SK-N-SH (cell line): ENCODE data around the gene PODXL. TPM values are rescaled to one million over a fixed set of nuclear protein-coding genes. Genes with fewer than 3 reads are reported as not detected.

Source experiments
- CTCF ChIA-PET: fragments of 300-600, 350-600 bp; formaldehyde crosslinking; extraction: SDS; loops from one replicate; lab custom pipeline; 2021; lab: Yijun Ruan, JAX
- POLR2A ChIA-PET: fragments of 350-600 bp; sonication (Branson Sonifier 250); formaldehyde crosslinking; extraction: SDS; loops from one replicate; lab custom pipeline; 2020; ENCODE audit warnings: antibody characterized with exemption, inconsistent platforms; lab: Yijun Ruan, JAX
- DNase-seq: peaks from one replicate; pipeline ENCODE4 v3.0.0; 2012
- H2AFZ ChIP-seq: fragments of 200-600 bp; sonication (generic); 2 replicates; pipeline ENCODE4 v1.8.1; 2016; ENCODE audit warnings: antibody characterized with exemption, mild to moderate bottlenecking, low read depth
- H3F3A ChIP-seq: fragments of 200-600 bp; sonication (generic); replicated peaks from 2 replicates; pipeline ENCODE3; 2016; ENCODE audit warnings: antibody characterized with exemption, mild to moderate bottlenecking; ENCODE audit not compliant: insufficient read depth
- H3K27ac ChIP-seq, 2 experiments: fragments of 200-500 bp in 1 of 2; fragments of 200-600 bp in 1 of 2; sonication (Bioruptor generic) in 1 of 2; sonication (generic), shearing (Covaris generic) in 1 of 2; 2 replicates each; pipeline versions ENCODE4 v1.5.1 to v1.6.1; 2014 to 2016; ENCODE audit warnings: low read depth in 2 of 2, inconsistent platforms in 1 of 2, low read length in 1 of 2, mild to moderate bottlenecking in 1 of 2, mixed read lengths in 1 of 2
- H3K27me3 ChIP-seq: fragments of 200-600 bp; sonication (generic), shearing (Covaris generic); 2 replicates; pipeline ENCODE4 v1.6.1; 2016; ENCODE audit warnings: mixed run types; ENCODE audit not compliant: insufficient read depth
- H3K36me3 ChIP-seq, 2 experiments: fragments of 200-500 bp in 1 of 2; fragments of 200-600 bp in 1 of 2; sonication (Bioruptor generic) in 1 of 2; sonication (generic) in 1 of 2; replicated peaks in 1 of 2; 2 replicates each; pipeline versions ENCODE3 to v1.5.1; 2014 to 2016; ENCODE audit warnings: low read length in 1 of 2, mild to moderate bottlenecking in 1 of 2; ENCODE audit not compliant: insufficient read depth in 2 of 2, control insufficient read depth in 1 of 2
- H3K4me1 ChIP-seq, 2 experiments: fragments of 200-500 bp in 1 of 2; fragments of 200-600 bp in 1 of 2; sonication (Bioruptor generic) in 1 of 2; sonication (generic), shearing (Covaris generic) in 1 of 2; 2 replicates each; pipeline versions ENCODE4 v1.5.1 to v1.6.1; 2014 to 2016; ENCODE audit warnings: low read depth in 1 of 2, low read length in 1 of 2, mixed run types in 1 of 2; ENCODE audit not compliant: insufficient read depth in 2 of 2, control insufficient read depth in 1 of 2
- H3K4me2 ChIP-seq: fragments of 200-600 bp; sonication (generic), shearing (Covaris generic); 2 replicates; pipeline ENCODE4 v1.6.1; 2017; ENCODE audit warnings: mixed run types
- H3K4me3 ChIP-seq, 2 experiments: fragments of 200-500 bp in 1 of 2; fragments of 200-600 bp in 1 of 2; sonication (Bioruptor generic) in 1 of 2; sonication (generic), shearing (Covaris generic) in 1 of 2; 2 replicates each; pipeline versions ENCODE4 v1.5.1 to v1.8.1; 2014 to 2016; ENCODE audit warnings: low read depth in 2 of 2, inconsistent platforms in 1 of 2, low read length in 1 of 2, mild to moderate bottlenecking in 1 of 2, mixed read lengths in 1 of 2, moderate library complexity in 1 of 2
- H3K79me2 ChIP-seq: fragments of 200-600 bp; sonication (generic); 2 replicates; pipeline ENCODE4 v1.8.1; 2017; ENCODE audit warnings: mild to moderate bottlenecking; ENCODE audit not compliant: insufficient read depth
- H3K9ac ChIP-seq: fragments of 200-600 bp; sonication (generic); 2 replicates; pipeline ENCODE4 v1.6.1; 2017; ENCODE audit warnings: mixed run types
- H3K9me2 ChIP-seq: fragments of 200-600 bp; sonication (generic); 2 replicates; pipeline ENCODE4 v1.6.1; 2017; ENCODE audit warnings: mixed run types
- H3K9me3 ChIP-seq: fragments of 200-600 bp; sonication (generic); 2 replicates; pipeline ENCODE4 v1.6.1; 2017; ENCODE audit warnings: mixed run types, mild to moderate bottlenecking, moderate library complexity
- H4K20me1 ChIP-seq: fragments of 200-600 bp; sonication (generic); 2 replicates; pipeline ENCODE4 v1.6.1; 2017; ENCODE audit warnings: mild to moderate bottlenecking, mixed run types; ENCODE audit not compliant: insufficient read depth
- CTCF ChIP-seq: fragments of 200-600 bp; sonication (generic); IDR thresholded peaks from 2 replicates; pipeline ENCODE4 v1.6.1; 2017; ENCODE audit warnings: antibody characterized with exemption, mild to moderate bottlenecking, moderate library complexity
- EP300 ChIP-seq, 2 experiments: IDR thresholded peaks; 2 replicates each; pipeline versions ENCODE4 v1.4.0 to v1.6.1; 2012; ENCODE audit warnings: borderline replicate concordance in 1 of 2, low read depth in 1 of 2, low read length in 1 of 2
- FOSL2 ChIP-seq: IDR thresholded peaks from 2 replicates; pipeline ENCODE4 v1.4.0; 2012; ENCODE audit warnings: low read depth, mild to moderate bottlenecking, moderate library complexity, borderline replicate concordance
- FOXM1 ChIP-seq: IDR thresholded peaks from 2 replicates; pipeline ENCODE4 v1.4.0; 2012; ENCODE audit warnings: low read depth, mild to moderate bottlenecking
- GABPA ChIP-seq: IDR thresholded peaks from 2 replicates; pipeline ENCODE4 v1.4.0; 2012; ENCODE audit warnings: low read depth, mild to moderate bottlenecking
- NFIC ChIP-seq: IDR thresholded peaks from 2 replicates; pipeline ENCODE4 v1.4.0; 2012; ENCODE audit warnings: borderline replicate concordance
- RAD21 ChIP-seq: IDR thresholded peaks from 2 replicates; pipeline ENCODE4 v1.6.1; 2012; ENCODE audit warnings: mild to moderate bottlenecking, low read length
- REST ChIP-seq: IDR thresholded peaks from 2 replicates; pipeline ENCODE4 v1.6.1; 2012; ENCODE audit warnings: mild to moderate bottlenecking, low read depth, low read length, moderate library complexity
- SMC3 ChIP-seq: IDR thresholded peaks from 2 replicates; pipeline ENCODE4 v1.6.1; 2012; ENCODE audit warnings: low read depth, low read length, improper control_type of control experiment
- TEAD4 ChIP-seq: IDR thresholded peaks from 2 replicates; pipeline ENCODE4 v1.4.0; 2012; ENCODE audit warnings: mild to moderate bottlenecking, borderline replicate concordance; ENCODE audit not compliant: insufficient read depth
- WGBS: methylation state at CpG from one replicate; pipeline ENCODE4 v1.1.6; 2017; ENCODE audit warnings: low lambda C conversion rate; 5-methylcytosine and 5-hydroxymethylcytosine counted together
- polyA plus RNA-seq, 3 experiments: library from polyadenylated mRNA; depleted of rRNA; stranded (reverse); fragments of >200 nt; gene quantifications; 2 replicates each; pipeline ENCODE4 v1.2.3, GENCODE V29; 2012
- TF ChIP-seq, protein P1 (sequence below): fragments of 150-350 bp; IDR thresholded peaks from 2 replicates; pipeline ENCODE4 v1.6.1; 2016; ENCODE audit warnings: mild to moderate bottlenecking, low read depth, low read length

Gene PODXL
- polyA plus RNA-seq, 1 of the 3 experiments (the other 2 are of a cell fraction), result 76.1 TPM

- Histone ChIP-seq H3F3A (peaks cover 34% of the 10 kb centered on the region), H3K4me3 (peak overlapping the region; percentile 72 to 76), H3K9ac (peak overlapping the region; percentile 58), H2AFZ (no peak overlapping the region), H3K27me3 (no peaks in the 10 kb centered on the region), H3K36me3 (no peaks in the 10 kb centered on the region), H3K79me2 (peaks cover 75% of the 10 kb centered on the region), H4K20me1 (peaks cover 55% of the 10 kb centered on the region), H3K4me2 (peak overlapping the region; percentile 99), H3K9me3 (no peaks in the 10 kb centered on the region), H3K27ac (peak overlapping the region in 1 of 2 experiments; percentile 22; a peak in 2 of 4 replicates), H3K9me2 (no peaks in the 10 kb centered on the region), H3K4me1 (peaks cover 16 to 34% of the 10 kb centered on the region in 2 experiments)
- 91% methylated on average over 10 of the region's 12 CpGs for WGBS
- ChIA-PET POLR2A (no interaction called here), CTCF (interaction anchor here (0.6 to 15.1 kb wide), 4 partner anchors 10 to 100 kb away, joined by 3 to 95 read pairs (median 46); no protein-coding TSS in a partner anchor)
- DNase-seq, result no peak
- TF ChIP-seq RAD21, result no peak
Observed at GRCh38 chr7:131554880-131555516, 1.4 kb downstream of the PODXL start.

GRCh38 chr7:131553931-131554330 lies 2.5 kb downstream of the PODXL start:
- Histone ChIP-seq H3K36me3 (no peaks in the 10 kb centered on the region), H3K4me3 (peak overlapping the region; percentile 6 to 72; a peak in 3 of 4 replicates), H3K27me3 (no peaks in the 10 kb centered on the region), H3K4me2 (peak overlapping the region; percentile 99), H4K20me1 (peaks cover 66% of the 10 kb centered on the region), H3K79me2 (peaks cover 86% of the 10 kb centered on the region), H3K4me1 (peaks cover 16 to 34% of the 10 kb centered on the region in 2 experiments), H3K9ac (peak overlapping the region; percentile 58; the same call in 1 of the 2 replicates), H3K9me3 (no peaks in the 10 kb centered on the region), H3K27ac (no peak overlapping the region; a peak in 1 of 4 replicates), H3K9me2 (no peaks in the 10 kb centered on the region), H2AFZ (no peak overlapping the region), H3F3A (peaks cover 33% of the 10 kb centered on the region)
- no peak for TF ChIP-seq GABPA
- peak; percentile 15; the same call in 1 of the 2 replicates for TF ChIP-seq CTCF
- TF ChIP-seq, protein P1, sequence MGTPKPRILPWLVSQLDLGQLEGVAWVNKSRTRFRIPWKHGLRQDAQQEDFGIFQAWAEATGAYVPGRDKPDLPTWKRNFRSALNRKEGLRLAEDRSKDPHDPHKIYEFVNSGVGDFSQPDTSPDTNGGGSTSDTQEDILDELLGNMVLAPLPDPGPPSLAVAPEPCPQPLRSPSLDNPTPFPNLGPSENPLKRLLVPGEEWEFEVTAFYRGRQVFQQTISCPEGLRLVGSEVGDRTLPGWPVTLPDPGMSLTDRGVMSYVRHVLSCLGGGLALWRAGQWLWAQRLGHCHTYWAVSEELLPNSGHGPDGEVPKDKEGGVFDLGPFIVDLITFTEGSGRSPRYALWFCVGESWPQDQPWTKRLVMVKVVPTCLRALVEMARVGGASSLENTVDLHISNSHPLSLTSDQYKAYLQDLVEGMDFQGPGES, result no peak
- CTCF ChIA-PET, result interaction anchor here (1.1 to 15.1 kb wide), 5 partner anchors 9 to 102 kb away, joined by 3 to 95 read pairs (median 33); no protein-coding TSS in a partner anchor
- no peak for DNase-seq
- WGBS, result 93% methylated on average over 4 of the region's 4 CpGs
- POLR2A ChIA-PET, result no interaction called here

DNA sequence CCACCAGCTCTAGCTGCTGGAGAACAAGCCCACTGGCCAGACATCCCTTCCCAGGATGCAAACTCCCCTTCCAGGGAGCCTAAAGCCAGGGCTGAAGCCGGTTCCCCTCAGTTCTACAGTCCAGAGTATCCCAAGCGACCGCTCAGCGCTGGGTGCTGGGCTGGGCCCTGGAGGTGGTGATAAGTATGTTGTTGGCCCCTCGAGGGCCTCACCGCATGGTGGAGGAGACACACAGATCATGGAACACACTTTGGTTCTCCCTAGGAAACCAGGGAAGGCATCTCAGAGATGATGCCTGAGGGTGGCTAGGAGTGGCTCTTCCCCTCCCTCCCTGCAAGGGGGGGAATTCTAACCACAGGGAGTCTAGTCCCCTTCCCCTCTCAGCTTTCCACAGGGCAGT lies 4.4 kb downstream of the PODXL start:
- Histone ChIP-seq H3F3A (peaks cover 26% of the 10 kb centered on the region), H3K4me3 (peak overlapping the region in 1 of 2 experiments; percentile 72; a peak in 1 of 4 replicates), H3K27me3 (no peaks in the 10 kb centered on the region), H3K79me2 (peaks cover 97% of the 10 kb centered on the region), H3K27ac (no peak overlapping the region; a peak in 1 of 4 replicates), H3K9me3 (no peaks in the 10 kb centered on the region), H4K20me1 (peaks cover 84% of the 10 kb centered on the region), H3K9me2 (no peaks in the 10 kb centered on the region), H3K36me3 (no peaks in the 10 kb centered on the region), H3K4me1 (peaks cover 9 to 23% of the 10 kb centered on the region in 2 experiments; a peak in 2 of 4 replicates), H2AFZ (no peak overlapping the region), H3K4me2 (peak overlapping the region; percentile 99), H3K9ac (peak overlapping the region; percentile 58; the same call in 1 of the 2 replicates)
- DNase-seq, result no peak
- POLR2A ChIA-PET, result no interaction called here
- WGBS, result 90% methylated on average over 2 of the region's 6 CpGs
- CTCF ChIA-PET, result interaction anchor here (0.7 to 15.1 kb wide), 6 partner anchors 7 to 569 kb away, joined by 3 to 95 read pairs (median 18); no protein-coding TSS in a partner anchor
- TF ChIP-seq TEAD4 (no peak), FOSL2 (no peak), FOXM1 (no peak), GABPA (no peak), EP300 (IDR thresholded peaks at IDR 0.05; ENCODE audit: borderline replicate concordance in 1 of 2, low read depth in 1 of 2, low read length in 1 of 2) (no peak), REST (no peak), NFIC (no peak), SMC3 (no peak)
